Immature natural killer cell (primary cell): ENCODE measurements around the gene MYL10. TPM values are rescaled to one million over a fixed set of nuclear protein-coding genes. Genes with fewer than 3 reads are reported as not detected.

Experiments
- DNase-seq, 3 donors: peaks; one replicate each; pipeline ENCODE4 v3.0.0; 2022; ENCODE audit warnings: mixed read lengths in 1 of 3
- H3K27ac Mint-ChIP-seq, 6 donors: one replicate each; pipeline ENCODE4 v1.8.0; 2020; ENCODE audit warnings: mixed read lengths in 6 of 6, mild to moderate bottlenecking in 5 of 6, inconsistent platforms in 4 of 6, moderate library complexity in 3 of 6
- H3K27me3 Mint-ChIP-seq, 3 donors: one replicate each; pipeline ENCODE4 v1.8.0; 2020 to 2021; ENCODE audit warnings: low read depth in 3 of 3, mild to moderate bottlenecking in 3 of 3, mixed read lengths in 3 of 3, moderate library complexity in 3 of 3, inconsistent platforms in 1 of 3
- H3K36me3 Mint-ChIP-seq, 3 donors: one replicate each; pipeline ENCODE4 v1.8.0; 2020; ENCODE audit warnings: mixed read lengths in 3 of 3, inconsistent platforms in 2 of 3, mild to moderate bottlenecking in 2 of 3
- H3K4me1 Mint-ChIP-seq, 2 donors: one replicate each; pipeline ENCODE4 v1.8.0; 2020; ENCODE audit warnings: inconsistent platforms in 2 of 2, mild to moderate bottlenecking in 2 of 2, mixed read lengths in 2 of 2, moderate library complexity in 1 of 2
- H3K4me3 Mint-ChIP-seq, 5 donors: one replicate each; pipeline ENCODE4 v1.8.0; 2020; ENCODE audit warnings: mild to moderate bottlenecking in 5 of 5, mixed read lengths in 5 of 5, inconsistent platforms in 3 of 5, moderate library complexity in 3 of 5
- H3K9me3 Mint-ChIP-seq, 6 donors: one replicate each; pipeline ENCODE4 v1.8.0; 2020; ENCODE audit warnings: mild to moderate bottlenecking in 6 of 6, mixed read lengths in 6 of 6, inconsistent platforms in 4 of 6, moderate library complexity in 3 of 6
- polyA plus RNA-seq, 3 donors: library from polyadenylated mRNA; unstranded; fragments of 300-500 nt; fragmentation: Illumina TruSeq; gene quantifications; one replicate each; pipeline ENCODE4 v1.2.3, GENCODE V29; 2021

The MYL10 gene
- polyA plus RNA-seq, 3 donors from 2014 or later: not detected

DNA sequence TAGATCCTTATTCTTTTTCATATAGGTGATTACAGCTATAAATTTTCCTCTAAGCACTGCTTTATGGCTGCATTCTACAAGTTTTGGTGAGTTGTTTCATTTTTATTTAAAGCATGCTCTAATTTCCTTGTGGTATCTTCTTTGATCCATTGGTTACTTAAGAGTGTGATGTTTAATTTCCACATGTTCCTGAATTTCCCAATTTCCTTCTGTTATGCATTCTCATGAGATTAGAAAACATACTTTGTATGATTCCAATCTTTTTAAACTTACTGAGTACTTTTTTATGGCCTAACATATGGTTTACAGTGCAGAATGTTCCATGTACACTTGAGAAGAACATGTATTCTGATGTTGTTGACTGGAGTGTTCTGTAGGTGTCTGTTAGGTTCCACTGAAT, 53.4 kb downstream of the MYL10 start:
- H3K4me3 Mint-ChIP-seq: no peak overlapping the region
- H3K4me1 Mint-ChIP-seq: no peaks in the 10 kb centered on the region
- H3K27ac Mint-ChIP-seq: no peak overlapping the region
- peaks cover 3 to 4% (median 4%) of the 10 kb centered on the region in 3 donors for H3K27me3 Mint-ChIP-seq
- no peak for DNase-seq
- H3K36me3 Mint-ChIP-seq: no peaks in the 10 kb centered on the region
- peaks cover 0 to 2% (median under 1%) of the 10 kb centered on the region in 6 donors for H3K9me3 Mint-ChIP-seq

DNA sequence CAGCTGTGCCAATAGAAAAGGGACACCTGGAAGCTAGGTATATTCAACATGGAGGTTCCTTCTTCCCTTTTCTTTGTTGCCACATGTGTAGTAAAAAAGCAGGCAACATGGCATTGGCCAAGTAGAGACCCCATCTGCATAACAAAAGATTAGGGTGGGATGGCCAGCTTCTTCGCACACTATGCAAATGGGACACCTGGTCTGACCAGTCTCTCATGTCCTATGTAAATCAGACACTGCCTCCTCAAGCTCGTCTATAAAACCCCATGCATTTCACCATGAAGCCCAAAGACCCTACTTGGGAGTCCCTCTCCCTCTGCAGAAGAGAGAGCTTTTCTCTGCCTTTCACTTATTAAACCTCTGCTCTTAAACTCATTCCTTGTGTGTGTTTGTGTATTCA, 53.9 kb downstream of the MYL10 start:
- no peaks in the 10 kb centered on the region for H3K4me1 Mint-ChIP-seq
- no peak for DNase-seq
- H3K36me3 Mint-ChIP-seq: no peaks in the 10 kb centered on the region
- H3K9me3 Mint-ChIP-seq: peaks cover 0 to 2% (median under 1%) of the 10 kb centered on the region in 6 donors
- no peak overlapping the region for H3K4me3 Mint-ChIP-seq
- H3K27me3 Mint-ChIP-seq: peaks cover 3 to 4% (median 4%) of the 10 kb centered on the region in 3 donors
- no peak overlapping the region for H3K27ac Mint-ChIP-seq

DNA sequence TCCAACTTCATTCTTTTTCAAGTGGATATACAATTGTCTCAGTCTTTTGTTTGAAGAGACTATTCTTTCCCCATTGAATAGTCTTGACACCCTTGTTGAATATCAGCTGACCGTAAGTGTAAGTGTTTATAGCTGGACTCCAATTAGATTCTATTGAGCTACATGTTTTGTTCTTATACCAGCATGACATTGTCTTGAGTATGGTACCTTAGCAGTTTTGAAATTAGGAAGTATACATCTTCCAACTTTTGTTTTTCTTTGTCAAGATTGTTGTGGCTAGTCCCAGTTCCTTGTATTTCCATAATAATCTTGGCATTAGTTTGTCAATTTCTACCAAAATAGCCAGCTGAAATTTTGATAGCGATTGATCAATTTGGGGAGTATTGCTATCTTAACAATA, 56.9 kb downstream of the MYL10 start:
- Mint-ChIP-seq H3K27me3 (peaks cover 4 to 16% (median 8%) of the 10 kb centered on the region in 3 donors), H3K4me1 (no peaks in the 10 kb centered on the region), H3K36me3 (no peaks in the 10 kb centered on the region), H3K9me3 (peaks cover 0 to 2% (median under 1%) of the 10 kb centered on the region in 6 donors), H3K27ac (no peak overlapping the region), H3K4me3 (no peak overlapping the region)
- no peak for DNase-seq

DNA sequence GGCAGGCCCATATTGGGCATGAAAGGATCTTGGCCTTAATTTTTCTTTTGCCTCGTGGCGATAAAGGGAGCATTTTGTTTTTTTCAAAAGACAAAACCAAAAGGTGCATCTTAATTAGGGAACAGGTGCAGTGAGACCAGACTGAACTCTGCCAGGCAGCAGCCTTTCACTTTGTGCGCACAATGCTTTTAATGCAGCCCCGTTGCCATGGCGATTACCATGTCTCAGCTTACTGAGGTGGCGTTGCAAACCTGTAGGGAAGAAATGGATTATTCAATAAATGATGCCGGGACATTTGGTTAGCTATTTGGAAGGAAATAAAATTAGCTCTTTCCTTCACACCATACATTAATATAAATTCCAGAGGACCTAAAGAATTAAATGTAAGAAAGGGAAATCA, 61.9 kb downstream of the MYL10 start:
- H3K4me1 Mint-ChIP-seq: no peaks in the 10 kb centered on the region
- H3K9me3 Mint-ChIP-seq: peaks cover 0 to 3% (median 0%) of the 10 kb centered on the region in 6 donors
- no peak overlapping the region for H3K4me3 Mint-ChIP-seq
- H3K36me3 Mint-ChIP-seq: no peaks in the 10 kb centered on the region
- no peak for DNase-seq
- no peak overlapping the region for H3K27ac Mint-ChIP-seq
- peaks cover 2 to 18% (median 7%) of the 10 kb centered on the region in 3 donors for H3K27me3 Mint-ChIP-seq

DNA sequence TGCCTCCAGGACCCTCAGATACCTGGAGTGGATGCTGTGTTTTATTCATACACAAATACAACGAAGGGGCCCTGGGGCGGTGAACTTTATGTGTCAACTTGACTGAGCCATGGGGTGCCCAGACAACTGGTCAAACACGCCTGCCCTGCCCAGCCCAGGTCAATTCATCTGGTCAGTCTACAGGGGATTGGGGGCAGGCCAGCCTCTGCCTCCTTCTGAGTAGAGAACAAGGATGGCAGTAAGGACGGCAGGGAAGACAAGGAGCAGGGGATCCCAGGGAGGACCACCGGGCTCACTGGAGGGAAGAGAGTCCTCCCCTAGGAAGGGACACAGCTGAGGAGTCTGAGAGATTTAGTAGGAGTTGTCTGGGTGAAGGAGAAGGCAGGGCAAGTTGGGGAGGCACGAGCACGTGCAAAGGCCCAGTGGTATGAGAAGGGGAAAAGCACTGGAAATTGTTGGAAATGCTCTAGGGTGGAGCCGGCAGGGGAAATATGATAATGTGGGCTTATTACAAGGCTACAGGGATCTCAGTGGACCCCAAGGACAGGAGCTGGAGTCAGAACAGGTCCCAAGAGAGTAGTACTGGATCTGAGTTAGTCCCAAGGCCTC, 63.4 kb downstream of the MYL10 start:
- H3K36me3 Mint-ChIP-seq: no peaks in the 10 kb centered on the region
- no peak for DNase-seq
- no peak overlapping the region for H3K27ac Mint-ChIP-seq
- no peak overlapping the region for H3K4me3 Mint-ChIP-seq
- H3K4me1 Mint-ChIP-seq: no peaks in the 10 kb centered on the region
- H3K9me3 Mint-ChIP-seq: peaks cover 0 to 2% (median 0%) of the 10 kb centered on the region in 6 donors
- H3K27me3 Mint-ChIP-seq: peaks cover 2 to 20% (median 7%) of the 10 kb centered on the region in 3 donors

DNA sequence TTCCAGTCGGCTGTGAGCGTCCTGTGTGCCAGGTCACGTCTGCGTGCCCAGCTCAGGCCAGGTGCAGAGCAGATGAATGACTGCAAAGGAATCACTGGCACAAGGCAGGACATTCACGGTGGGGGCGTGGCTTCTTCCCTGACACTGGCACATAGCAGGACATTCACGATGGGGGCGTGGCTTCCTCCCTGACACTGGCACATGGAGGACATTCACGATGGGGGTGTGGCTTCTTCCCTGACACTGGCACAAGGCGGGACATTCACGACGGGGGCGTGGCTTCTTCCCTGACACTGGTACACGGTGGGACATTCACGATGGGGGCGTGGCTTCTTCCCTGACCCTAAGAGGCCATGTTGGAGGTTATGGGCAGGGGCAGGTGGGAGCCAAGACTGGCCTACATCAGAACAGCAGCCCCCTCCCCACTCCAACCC, 64.3 kb downstream of the MYL10 start:
- Mint-ChIP-seq H3K36me3 (no peaks in the 10 kb centered on the region), H3K27ac (no peak overlapping the region), H3K9me3 (peaks cover 0 to 2% (median 0%) of the 10 kb centered on the region in 6 donors), H3K4me3 (no peak overlapping the region), H3K27me3 (peaks cover 4 to 20% (median 8%) of the 10 kb centered on the region in 3 donors), H3K4me1 (no peaks in the 10 kb centered on the region)
- DNase-seq: no peak

DNA sequence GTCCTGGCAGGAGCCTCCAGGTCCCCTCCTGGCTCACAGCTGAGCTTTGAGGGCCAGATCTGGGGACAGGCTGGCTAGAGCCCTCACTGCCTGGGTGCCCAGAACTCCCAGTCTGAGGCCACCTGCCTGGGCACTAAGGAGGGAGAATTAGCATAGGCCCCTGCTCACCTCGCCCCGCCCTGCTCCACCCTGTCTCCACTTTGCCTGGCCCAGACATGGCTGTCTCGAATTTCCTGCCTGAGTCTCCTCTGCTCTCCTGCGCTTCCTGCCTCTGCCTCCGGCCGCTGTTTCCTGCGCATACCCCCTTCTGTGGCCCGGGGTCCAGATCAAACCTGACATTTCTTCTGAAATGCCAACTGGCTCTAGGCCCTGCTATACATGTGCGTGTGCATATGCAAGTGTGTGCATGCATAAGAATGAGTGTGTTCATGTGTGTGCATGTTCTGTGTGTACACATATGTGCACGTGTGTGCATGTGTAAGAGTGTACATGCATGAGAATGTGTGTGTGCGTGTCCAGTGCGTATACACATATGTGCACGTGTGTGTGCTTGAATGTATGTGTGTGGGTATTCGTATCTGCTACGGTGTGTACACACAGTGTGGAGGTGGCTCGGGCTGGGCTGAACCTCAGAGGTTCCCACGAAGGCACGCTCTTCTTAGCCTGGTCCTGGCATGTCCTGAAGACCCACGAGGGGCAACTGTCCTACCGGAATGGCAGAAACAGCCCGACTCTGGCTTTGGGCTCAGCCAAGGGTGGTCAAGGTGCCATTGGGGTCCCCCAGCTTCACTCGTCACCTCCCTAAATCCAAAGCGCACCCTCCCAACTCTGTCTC, 64.9 kb downstream of the MYL10 start:
- H3K4me1 Mint-ChIP-seq: no peaks in the 10 kb centered on the region
- peaks cover 7 to 17% (median 7%) of the 10 kb centered on the region in 3 donors for H3K27me3 Mint-ChIP-seq
- no peaks in the 10 kb centered on the region for H3K36me3 Mint-ChIP-seq
- peaks cover 0 to 2% (median 0%) of the 10 kb centered on the region in 6 donors for H3K9me3 Mint-ChIP-seq
- no peak overlapping the region for H3K4me3 Mint-ChIP-seq
- H3K27ac Mint-ChIP-seq: no peak overlapping the region
- no peak for DNase-seq

Other genes with a start within 250 kb of the MYL10 start
- gene CUX1, start 188.3 kb upstream of the MYL10 start, polyA plus RNA-seq: 10 to 100 TPM in 2 of 3 donors, 1 to 10 TPM in 1; 3.1 to 25.9 (median 12.5) TPM